Endothelial cell of umbilical vein (primary cell): ENCODE data around the gene BLOC1S3.

Source experiments
- CTCF ChIP-seq, 2 donors: IDR thresholded peaks; 1 replicate in 1 of 2; 2 replicates in 1 of 2; pipeline ENCODE4 v1.5.1; 2011; ENCODE audit warnings: low read length in 2 of 2, mild to moderate bottlenecking in 2 of 2, moderate library complexity in 2 of 2, control low read depth in 1 of 2, inconsistent platforms in 1 of 2, low read depth in 1 of 2; ENCODE audit not compliant: insufficient read depth in 1 of 2; ENCODE audit errors: extremely low read depth in 1 of 2
- EZH2 ChIP-seq: IDR thresholded peaks from 2 replicates; pipeline ENCODE4 v1.6.1; 2012; ENCODE audit warnings: borderline replicate concordance, low read depth, mild to moderate bottlenecking, moderate library complexity, low read length, inconsistent platforms; ENCODE audit not compliant: severe bottlenecking
- FOS ChIP-seq: IDR thresholded peaks from 2 replicates; pipeline ENCODE4 v1.6.1; 2011; ENCODE audit warnings: mild to moderate bottlenecking, low read length, moderate library complexity, borderline replicate concordance; ENCODE audit not compliant: insufficient read depth
- JUN ChIP-seq: IDR thresholded peaks from 2 replicates; pipeline ENCODE4 v1.6.1; 2011; ENCODE audit warnings: borderline replicate concordance, low read depth; ENCODE audit not compliant: insufficient read length, insufficient read depth
- POLR2A ChIP-seq: IDR thresholded peaks from 2 replicates; pipeline ENCODE4 v1.6.1; 2012; ENCODE audit warnings: low read depth, mild to moderate bottlenecking, control low read depth, low read length
- POLR2AphosphoS5 ChIP-seq: IDR thresholded peaks from 2 replicates; pipeline ENCODE4 v1.6.1; 2012; ENCODE audit warnings: low read depth, mild to moderate bottlenecking, control low read depth, low read length, moderate library complexity; ENCODE audit not compliant: insufficient read depth

- TF ChIP-seq POLR2A: no peak
- peak; percentile 61 to 90 for TF ChIP-seq CTCF (IDR thresholded peaks at IDR 0.05; ENCODE audit: extremely low read depth in 1 of 2, insufficient read depth in 1 of 2, low read depth in 1 of 2, low read length in 2 of 2)
- TF ChIP-seq FOS: no peak
- TF ChIP-seq POLR2AphosphoS5: no peak
- no peak for TF ChIP-seq JUN
- no peak for TF ChIP-seq EZH2
Observed at GRCh38 chr19:45161738-45162607, 16.6 kb upstream of the BLOC1S3 start.
